H4 (cell line): ENCODE results near the gene CNNM3. TPM values are rescaled to one million over a fixed set of nuclear protein-coding genes. Genes with fewer than 3 reads are reported as not detected.
A peak's percentile ranks its signal among the peaks of the same experiment; 100 is the strongest.
"Not testable (repeated sequence)": the region's sequence is repeated elsewhere in the genome, so short reads cannot be mapped to it uniquely, and the experiment has no call there.

ENCODE experiments used
- DNase-seq: peaks from one replicate; pipeline ENCODE4 v3.0.0-alpha.2; 2015; ENCODE audit warnings: low spot score
- total RNA-seq: library from RNA; depleted of rRNA; stranded (reverse); fragments of >200 nt; shearing (Covaris generic); gene quantifications from 2 replicates; pipeline ENCODE4 v1.2.3, GENCODE V29; 2014

Gene CNNM3
- total RNA-seq, 1 experiment from 2014 or later, result 3.4 TPM

DNA sequence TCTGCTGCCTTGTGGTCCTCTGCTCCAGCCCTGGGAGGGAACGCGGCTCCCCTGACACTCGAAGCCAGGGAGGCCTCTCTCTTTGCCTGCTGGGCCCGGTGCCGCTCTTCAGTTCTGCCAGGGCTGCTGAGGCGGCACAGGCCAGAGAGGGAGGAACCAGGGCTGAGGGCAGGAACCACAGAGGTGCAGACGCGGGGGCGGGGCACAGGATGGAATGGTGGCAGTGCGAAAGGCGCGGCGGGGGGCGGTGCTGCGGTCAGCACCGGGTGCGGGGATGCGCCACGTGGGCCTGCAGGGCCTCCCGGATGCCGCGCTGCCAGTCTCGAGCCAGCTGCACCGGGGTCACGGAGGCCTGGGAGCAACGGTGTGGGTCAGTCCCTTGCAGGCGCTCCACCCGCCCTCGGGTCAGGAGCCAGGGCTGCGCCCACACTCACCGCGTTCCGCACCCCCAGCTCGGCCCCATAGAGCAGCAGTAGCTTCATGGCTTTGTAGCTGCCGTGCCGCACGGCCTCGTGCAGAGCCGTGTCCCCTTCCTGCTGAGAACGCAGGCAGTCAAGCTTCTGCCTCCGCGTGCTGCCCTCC lies 23.3 kb downstream of the CNNM3 start:
- DNase-seq, result no peak

DNA sequence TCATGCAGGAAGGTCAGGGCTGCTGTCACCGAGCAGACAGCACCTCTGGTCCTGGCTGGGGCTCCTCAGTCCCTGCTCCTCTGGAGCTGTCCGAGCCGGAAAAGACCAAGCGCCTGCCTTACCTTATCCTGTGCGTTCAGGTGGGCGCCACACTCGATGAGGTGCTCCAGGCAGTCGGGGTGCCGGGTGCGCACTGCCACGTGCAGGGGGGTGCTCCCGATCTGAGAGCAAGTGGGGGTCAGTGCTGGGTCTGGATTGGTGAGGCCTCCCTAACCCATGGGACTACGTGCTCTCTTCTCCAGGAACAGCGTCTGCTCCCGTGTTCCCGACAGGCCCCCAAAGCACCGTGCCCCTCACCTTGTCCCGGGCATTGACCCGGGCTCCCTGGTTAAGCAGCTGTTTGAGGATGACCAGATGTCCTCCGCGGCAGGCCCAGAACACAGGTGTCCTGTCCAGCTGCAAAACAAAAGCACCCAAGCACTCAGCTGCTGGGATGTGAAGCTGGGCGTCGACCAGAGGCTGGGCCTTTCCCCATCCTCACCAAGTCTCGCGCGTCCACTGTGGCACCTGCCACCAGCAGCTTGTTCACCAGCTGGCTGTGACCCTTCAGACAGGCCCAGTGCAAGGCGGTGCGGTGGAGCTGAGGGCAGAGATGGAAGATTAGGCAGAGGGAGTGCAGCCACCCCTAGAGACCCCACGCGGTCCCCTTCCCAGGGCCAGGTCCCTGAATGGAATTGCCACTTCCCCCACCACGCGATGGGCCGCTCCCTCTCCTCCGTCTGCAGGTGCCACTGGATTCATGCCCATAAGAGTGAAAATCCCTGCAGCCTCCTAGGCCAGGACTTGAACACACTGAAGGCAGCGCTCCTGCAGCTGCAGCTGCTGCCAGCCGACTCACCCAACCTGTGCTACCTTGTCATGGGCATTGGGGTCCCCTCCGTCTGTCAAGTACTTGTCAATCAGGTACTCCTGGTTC lies 24.1 kb downstream of the CNNM3 start:
- no peak for DNase-seq

DNA sequence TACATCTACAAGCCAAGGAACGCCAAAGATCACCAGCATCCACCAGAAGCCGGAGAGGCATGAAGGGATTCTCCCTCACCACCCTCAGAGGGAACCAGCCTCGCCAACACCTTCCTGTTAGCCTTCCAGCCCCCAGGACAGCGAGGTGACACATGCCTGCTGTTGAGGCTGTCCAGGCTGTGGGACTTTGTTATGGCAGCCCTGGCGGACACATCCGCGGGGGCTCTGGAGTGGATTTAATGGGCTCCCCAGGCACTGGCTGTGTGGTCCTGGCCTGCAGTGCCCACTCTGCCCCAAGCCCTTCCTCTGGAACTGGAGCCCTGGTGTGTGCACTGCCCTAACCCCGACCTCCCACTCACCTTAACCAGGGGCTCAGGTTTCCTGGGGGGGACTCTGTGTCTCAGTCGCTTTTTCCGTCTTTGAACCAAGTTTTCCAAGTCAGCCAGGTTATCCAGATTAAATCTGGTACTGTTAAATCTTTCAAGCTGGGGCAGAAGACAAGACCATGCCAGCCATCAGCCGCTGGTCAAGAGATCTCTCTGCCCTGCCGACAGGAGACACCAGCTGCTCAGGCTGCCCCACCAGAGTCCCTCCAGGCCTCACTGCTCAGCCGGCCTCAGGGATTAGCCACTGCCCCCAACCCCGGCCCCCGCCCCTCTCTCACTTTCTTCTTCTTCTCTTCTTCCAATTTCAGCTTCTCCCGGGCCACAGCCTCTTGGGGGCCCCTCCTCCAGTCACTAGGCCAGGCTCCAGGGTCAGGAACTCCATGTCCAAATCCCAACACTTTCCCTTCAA lies 25.8 kb downstream of the CNNM3 start:
- DNase-seq, result no peak

DNA sequence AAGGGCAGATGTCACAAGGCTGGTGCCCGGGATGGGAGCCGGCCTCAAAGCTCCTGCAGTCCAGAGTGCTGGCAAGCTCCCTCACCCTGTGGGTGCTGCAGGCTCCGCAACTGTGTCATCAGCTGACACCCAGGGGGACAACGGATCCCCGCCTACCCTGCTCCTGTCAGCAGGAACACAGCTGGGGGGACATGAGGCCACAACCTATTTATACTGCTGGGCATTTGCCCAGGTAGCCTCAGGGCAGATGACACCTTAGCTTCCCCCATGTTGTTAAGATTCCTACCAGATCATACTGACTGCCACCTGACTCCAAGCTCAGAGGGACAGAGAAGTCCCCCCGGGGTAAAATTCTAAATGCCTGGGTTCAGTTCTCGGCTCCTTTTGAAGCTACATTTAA lies 26.5 kb downstream of the CNNM3 start:
- no peak for DNase-seq

DNA sequence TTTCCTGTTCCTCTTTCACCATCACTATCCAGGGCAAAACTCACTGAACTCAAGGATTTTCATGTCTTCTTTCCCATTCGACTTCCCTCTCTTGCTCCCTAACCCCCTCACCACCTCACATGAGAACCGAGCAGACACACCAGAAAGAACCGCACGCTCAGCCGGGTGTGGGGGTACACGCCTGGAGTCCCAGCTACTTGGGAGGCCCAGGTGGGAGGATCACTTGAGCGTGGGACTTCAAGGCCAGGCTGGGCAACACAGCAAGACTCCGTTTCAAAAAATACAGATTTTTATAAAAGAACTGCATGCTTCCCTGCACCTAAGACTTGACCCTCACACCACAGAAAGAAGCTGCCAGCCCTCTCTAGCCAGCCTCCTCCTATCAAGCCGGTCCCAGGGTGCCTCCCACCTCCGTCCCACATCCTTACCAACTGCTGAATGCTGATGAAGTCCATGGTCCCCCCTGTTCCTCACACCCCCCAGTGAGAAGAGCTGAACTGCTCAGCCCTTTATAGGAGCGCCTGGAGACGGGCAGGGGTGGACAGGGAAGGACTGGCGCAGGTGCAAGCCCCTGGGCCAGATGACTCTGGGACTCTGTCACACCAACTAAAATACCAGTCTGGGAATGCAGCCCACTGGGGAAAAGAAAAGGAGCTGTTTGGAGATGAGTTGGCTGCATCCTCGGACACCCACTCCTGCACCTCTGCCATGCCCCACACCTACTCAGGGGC lies 27.6 kb downstream of the CNNM3 start, which contains the start of gene ANKRD23:
ANKRD23 (minus strand) TSS at position 484 of the 731 bp plus-strand sequence; CDS start at position 455, 29 bp downstream.
- no peak for DNase-seq

DNA sequence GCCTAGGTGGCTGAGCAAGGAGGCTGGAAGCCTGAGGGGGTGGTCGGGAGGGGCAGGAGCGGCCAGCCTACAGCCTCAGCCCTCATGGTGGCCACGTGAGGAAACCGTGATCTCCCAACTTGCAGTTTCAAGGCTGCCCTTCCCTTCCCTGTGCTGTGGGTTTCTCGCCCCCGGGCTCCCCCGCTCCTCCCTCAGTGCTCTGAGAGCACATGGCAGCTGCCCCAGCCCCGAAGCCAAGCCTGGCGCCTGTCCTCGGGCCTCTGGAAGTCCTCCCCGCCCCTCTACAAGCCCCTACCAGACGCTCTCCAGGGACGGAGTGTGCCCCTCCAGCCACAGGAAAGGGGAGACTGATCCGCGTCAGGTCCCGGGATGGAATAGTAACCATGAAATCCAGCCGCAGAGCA lies 28.3 kb downstream of the CNNM3 start:
- no peak for DNase-seq

DNA sequence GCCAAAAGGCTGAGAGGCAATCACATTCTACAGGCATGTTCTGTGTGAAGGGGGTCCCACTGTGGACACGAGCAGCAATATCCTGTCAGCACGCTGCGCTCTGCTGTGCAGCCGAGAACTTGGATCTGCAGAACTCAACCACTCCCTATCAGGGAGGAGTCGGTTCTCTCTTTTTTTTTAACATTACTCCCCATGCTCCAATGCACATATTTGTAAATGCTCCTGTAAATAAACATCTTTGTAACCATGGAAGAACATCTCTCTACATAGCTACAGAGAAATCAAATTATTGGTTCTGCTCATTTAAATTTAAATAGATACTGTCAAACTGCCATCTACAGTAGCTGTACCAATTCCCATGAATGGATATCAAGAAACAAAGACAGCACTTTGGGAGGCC lies 30.8 kb downstream of the CNNM3 start:
- DNase-seq, result no peak

DNA sequence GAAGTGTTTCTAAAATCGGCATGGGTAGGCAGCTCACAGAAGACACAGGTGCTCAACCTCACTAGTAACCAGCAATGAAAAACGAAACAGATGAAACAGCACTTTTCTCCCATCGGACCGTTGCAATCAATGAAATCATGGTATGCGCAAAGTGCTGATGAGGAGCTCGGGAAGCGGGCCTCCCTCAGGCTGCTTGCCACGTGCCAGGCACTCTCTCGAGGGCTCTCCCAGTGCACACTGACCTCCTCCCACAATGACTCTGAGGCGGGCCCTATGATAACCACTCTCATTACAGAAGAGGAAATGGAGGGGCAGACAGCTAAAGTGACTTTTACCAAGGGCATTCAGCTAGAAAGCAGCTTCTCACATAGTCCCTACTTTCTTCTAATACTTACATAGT lies 31.5 kb downstream of the CNNM3 start:
- DNase-seq, result no peak

DNA sequence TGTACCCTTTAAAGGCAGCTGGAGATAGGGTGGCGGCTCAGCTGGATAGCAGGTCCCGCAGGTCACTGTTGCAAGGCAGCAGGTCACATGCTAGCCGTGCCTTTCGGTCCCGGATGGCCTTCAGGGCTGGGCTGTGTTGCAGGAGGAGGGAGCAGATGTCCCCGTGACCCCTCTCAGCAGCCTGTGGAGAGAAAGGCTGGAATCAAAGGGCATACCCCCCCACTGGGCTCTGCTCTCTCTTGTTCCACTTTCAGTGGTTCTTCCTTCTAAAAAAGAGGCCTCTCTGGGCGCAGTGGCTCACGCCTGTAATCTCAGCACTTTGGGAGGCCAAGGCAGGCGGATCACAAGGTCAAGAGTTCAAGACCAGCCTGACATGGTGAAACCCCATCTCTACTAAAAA lies 32.2 kb downstream of the CNNM3 start:
- no peak for DNase-seq

DNA sequence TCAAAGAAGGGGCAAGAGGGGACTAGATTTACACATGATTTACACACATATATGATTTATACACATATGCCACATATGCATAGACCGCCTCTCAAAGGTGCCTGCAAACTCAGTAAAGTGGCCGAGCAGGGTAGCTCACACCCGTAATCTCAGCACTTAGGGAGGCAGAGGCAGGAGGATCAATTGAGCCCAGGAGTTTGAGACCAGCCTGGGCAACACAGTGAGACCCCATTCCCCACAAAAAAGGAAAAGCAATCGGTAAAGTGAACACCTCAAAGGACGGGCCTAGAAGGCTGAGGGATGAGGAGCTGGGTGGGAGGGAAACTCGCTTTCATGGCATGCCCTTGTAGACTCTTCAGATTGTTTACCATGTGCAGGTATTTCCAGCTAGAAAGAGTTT lies 36.6 kb downstream of the CNNM3 start:
- no peak for DNase-seq

DNA sequence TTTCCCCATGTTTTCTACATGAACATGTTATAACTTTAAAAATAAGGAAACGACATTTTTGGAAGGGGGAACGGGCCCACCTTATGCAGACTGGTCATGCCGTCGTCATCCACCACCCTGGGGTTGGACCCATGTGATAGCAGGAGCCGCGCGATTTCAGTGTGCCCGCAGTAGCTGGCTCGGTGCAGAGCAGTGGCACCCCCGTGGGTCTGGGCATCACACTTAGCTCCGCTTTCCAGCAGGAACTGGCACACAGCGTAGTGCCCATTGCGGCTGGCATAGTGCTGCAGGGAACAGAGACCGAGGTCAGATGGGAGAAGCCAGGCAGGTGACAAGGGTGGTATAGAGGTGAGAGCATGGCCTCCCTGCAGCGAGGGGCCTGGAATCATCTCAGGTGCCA lies 37.3 kb downstream of the CNNM3 start:
- no peak for DNase-seq

DNA sequence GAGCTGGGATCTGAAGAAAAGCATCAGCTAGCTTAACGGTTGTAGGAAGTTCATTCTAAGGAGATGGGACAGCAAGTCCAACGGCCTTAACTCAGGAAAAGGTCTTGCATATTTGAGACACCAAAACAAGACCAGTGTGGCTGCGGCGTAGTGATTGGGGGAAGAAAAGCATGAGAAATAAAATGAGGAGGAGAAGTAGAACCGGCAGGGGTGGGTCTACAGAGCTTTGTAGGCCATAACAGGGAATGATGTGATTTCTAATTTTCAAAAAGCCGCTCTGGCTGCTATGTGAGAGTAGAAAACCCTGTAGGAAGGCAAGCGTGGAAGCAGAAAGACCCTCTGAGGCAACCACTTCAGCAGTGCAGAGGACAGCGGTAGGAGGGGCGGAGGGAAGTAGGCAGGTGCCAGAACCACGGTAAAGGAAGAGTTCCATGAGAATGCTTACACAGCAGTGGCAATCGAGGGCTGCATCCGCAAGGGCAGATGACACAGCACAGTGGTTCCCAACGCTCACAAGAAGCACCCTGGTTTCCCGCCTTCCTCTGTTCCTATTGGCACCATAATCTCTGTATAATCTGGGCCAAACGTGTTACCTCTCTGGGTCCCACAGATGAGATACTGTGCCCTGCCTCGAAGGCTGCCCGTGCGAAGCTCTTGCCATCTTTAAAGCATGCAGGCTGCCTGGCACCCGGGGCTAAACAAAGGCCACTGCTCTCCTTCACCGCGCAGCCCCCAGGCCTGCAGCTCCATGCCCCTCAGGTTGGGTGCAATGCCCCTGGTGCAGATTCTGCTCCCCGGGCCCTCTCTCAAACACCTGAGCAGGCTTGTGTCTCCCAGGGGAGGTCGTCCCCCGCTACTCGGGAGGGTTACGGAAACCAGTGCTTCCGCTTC lies 41.0 kb downstream of the CNNM3 start:
- DNase-seq, result no peak

DNA sequence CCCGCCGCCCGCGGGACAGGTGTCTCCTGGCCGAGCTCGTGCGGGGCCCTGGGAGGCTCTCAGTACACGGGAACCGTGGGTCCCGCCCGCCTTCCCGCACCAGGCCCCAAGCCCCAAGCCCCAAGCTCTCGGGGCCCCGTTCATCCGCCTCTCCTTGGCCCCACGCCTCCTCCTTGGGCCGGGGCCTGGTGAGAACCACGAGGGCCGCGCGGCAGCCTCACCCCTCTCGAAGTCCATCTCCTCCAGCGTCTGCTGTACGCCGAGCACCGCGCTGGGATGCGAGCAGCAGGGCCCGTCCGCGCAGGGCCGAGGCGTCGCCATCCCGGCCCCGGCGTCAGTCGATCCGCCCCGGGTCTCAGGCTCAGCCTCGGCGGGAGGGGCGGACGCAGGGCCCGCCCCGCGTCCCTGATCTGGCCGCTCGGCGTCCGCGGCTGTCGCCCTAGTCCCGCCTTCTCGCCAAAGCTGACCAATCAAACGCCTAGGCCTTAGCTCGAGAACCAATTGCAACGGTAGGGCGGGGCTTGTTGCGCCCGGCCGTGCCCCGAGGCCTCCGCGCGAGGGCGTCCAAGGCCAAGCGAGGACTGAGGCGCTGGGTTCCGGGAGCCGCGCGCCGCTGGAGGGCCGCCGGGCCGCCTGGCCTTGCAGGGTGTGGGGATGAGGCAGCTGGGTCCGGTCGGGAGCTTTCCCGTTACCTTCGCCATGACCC lies 41.8 kb downstream of the CNNM3 start, which contains the start of gene ANKRD39:
ANKRD39 (minus strand) TSS at position 350 of the 706 bp plus-strand sequence; CDS start at position 321, 29 bp downstream.
- peak; percentile 96 for DNase-seq

DNA sequence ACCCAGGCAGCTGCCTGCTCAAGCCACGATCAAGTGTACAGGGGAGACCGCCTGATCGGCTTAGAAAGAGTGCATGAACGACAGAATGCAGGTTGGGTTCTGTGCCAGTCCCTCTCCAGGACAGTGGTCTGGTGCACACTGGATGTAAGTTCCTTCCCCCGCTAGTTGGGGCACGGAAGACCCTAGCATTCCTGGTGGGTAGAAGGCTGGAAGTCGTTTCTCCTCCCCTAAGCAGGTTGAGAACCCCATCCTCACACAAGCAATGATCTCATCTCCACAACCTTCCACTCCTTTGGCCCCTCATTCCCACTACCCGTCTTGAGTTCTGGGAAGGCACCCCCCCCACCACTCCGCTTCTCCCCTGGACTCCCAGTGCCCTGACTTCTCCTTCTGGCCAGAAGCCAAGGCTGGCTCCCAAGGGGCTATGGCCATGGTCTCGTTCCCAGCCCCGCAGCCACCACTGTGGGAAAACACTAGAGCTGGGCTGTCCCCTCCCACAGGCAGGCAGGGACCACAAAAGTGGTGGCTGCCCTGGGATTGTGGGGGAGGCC lies 43.1 kb downstream of the CNNM3 start:
- DNase-seq, result no peak

DNA sequence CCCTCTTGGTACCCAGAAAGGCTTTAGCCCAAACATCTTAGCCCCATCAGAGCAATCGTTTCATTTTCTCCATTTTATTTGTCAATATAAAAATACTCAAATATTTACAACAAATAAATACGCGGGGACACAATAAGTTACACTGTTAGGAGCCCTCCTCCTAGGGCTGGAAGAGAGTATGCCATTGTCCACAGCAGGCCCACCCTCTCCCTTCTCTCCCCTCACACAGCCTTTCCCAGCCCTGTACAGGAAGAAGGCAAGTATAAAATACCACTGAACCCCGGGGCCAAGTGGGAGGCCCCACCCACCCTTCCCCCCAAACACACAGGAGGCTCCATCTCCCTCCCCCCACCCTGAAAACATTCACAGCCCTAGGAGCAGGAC lies 43.6 kb downstream of the CNNM3 start:
- DNase-seq, result no peak

DNA sequence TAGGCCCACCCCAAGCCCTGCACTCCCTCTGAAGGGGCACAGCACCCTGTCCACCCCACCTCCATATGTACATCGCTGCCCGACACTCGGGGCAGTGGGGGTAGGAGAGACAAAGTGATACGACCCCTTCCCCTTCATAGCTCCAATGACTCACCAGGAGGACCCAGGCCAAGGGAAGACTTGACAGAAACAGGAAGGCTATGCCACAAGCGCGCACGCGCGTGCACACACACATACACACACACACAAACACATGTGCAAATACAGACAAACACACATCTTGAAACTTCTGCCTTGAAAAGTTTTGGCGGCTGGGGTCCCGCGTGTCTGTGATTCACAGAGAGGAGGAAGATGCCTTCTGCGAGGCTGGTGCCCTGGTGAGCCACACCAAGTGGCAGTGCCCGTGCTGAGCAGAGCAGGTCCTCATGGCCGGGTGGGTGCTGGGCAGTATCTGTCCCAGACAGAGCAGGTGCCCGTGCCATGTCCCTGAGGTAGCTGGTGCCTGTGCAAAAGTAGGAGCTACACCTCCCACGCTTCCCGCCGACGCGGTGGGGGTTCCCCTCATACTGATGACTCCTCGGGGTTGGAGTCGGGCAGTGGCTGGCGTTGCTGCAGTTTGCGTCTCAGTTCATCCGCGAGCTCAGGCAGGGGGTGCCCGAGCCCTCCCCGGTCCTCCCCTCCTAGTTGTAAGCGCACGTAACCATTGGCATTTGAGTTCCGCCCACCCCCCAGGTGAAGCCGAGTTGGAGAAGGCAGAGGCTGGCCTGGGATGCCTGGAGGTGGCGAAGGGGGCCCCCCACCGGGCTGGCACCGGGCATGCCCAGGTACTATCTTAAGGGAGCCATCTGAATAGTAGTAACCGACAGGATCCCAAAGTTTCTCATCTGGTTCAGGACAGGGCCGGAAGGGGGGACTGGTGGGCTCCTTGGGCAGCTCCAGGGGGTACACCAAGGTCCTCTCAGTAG lies 44.3 kb downstream of the CNNM3 start:
- no peak for DNase-seq

DNA sequence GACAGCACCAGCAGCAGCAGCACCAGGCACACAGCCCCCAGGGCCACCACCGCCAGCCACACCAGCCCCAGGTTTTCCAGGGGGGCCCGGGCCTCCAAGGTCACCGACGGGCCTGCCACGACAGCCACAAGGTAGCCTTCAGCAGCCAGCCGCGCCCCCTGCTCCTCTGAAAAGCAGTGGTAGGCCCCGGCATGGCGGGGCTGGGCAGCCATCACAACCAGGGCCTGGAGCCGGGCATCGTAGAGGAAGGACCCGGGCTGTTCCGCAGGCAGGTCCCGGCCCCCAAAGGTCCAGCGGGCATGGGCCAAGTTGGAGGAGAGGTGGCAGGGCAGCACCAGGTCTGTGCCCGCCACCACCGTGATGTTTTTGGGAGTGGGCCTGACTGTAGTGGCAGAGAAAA lies 45.0 kb downstream of the CNNM3 start:
- DNase-seq, result no peak

DNA sequence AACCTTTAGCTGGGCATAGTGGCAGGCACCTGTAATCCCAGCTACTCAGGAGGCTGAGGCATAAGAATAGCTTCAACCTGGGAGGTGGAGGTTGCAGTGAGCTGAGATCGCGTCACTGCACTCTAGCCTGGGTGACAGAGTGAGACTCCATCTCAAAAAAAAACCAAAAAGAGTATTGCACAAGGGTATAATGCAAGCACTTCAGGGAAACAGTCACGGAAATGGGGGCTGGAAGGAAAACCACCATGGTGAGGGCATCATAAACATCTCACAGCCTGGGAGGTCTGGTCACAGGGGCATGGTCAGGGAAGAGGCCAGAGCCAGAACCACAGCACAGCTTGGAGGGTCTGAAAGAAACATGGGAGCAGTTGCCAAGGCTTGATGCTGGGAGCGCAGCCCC lies 47.0 kb downstream of the CNNM3 start:
- not testable (repeated sequence) for DNase-seq
